Activated CD4-positive, alpha-beta T cell treated with anti-CD3 and anti-CD28 coated beads for 24 hours (primary cell): ENCODE results near the gene PIP5KL1.
A peak's percentile ranks its signal among the peaks of the same experiment; 100 is the strongest.

Experiments
- DNase-seq, 2 donors: peaks; one replicate each; pipeline ENCODE4 v3.0.0-alpha.2; 2020; ENCODE audit warnings: low read depth in 2 of 2

PIP5KL1 gene

DNA sequence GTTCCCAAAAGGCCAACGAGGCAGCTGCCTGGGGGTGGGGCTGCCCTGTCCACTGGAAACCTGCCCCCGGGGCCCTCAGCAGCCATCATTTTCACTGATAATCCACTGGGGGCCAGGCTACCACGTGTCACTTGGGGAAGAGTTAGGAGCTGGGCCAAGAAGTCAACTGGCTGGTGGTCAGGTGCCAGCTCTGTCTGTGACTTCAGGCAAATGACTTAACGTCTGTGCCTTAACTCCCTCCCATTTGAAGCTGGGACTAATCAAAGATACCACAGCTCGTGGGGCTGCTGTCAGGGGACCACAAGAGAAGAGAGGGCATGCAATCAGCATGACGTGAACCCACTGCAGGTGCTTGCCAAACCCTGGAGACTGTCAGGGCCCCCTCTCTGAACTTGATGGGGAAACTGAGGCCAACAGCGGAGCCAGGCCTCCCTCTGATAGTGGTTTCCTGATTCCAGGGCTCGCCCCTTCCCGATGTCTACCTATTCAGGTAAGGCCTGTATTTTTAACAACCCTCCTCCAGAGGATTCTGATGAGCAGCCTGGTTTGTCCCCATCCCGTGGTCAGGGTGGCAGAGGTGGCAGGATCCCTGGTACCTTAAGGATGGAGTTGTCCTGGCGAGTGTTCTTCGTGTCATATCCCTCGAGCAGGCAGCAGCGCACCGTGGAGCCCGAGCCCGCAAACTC, 19.4 kb upstream of the PIP5KL1 start:
- no peak for DNase-seq

GRCh38 chr9:127947841-127948710, 17.5 kb upstream of the PIP5KL1 start:
- DNase-seq, result no peak

GRCh38 chr9:127946728-127947127, 16.2 kb upstream of the PIP5KL1 start:
- DNase-seq, result no peak

DNA sequence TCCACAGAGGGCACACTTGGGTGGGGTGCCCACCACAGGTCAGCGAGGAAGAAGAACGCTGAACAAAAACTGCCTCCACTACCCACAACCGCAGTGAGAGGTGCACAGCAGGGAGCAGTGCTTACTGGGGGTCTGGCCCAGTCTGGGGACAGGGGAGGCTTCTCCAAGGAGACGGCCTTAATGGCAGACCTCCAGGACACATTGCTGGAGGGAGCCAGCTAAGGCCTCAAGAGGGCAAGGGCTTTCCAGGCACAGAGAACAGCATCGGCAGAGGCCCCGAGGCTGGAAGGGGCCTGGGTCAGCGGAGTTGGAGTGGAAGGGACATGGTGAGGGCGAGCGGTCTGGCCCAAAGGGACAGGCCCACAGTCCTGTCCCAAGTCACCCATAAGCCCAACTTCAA, 15.4 kb upstream of the PIP5KL1 start:
- no peak for DNase-seq

- DNase-seq, result no peak
Observed at GRCh38 chr9:127945338-127945737, 14.8 kb upstream of the PIP5KL1 start.

GRCh38 chr9:127944586-127945218, 14.1 kb upstream of the PIP5KL1 start:
- no peak for DNase-seq

DNA sequence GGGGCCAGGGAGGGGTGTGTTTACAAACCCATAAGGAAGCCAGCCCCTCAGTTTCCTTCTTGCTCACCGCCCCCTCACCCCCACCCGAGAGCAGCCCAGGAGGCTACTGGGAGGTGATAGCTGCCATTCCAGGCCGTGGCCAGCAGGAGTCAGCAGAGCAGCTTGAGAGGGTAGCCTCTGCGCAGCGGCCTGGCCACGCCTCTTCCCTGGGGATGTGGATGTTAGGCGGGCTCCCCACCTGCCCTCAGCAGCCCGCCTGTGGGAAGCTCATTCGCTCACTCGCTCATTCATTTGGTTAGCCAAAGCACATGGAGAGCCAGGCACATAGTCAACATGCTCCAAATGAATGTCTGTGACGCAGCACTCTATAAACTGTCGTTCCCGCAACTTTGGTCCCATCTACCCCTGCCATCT, 13.2 kb upstream of the PIP5KL1 start:
- DNase-seq, result peak; percentile 78 to 83

- DNase-seq, result no peak
Observed at GRCh38 chr9:127943011-127943662, 12.6 kb upstream of the PIP5KL1 start.

DNA sequence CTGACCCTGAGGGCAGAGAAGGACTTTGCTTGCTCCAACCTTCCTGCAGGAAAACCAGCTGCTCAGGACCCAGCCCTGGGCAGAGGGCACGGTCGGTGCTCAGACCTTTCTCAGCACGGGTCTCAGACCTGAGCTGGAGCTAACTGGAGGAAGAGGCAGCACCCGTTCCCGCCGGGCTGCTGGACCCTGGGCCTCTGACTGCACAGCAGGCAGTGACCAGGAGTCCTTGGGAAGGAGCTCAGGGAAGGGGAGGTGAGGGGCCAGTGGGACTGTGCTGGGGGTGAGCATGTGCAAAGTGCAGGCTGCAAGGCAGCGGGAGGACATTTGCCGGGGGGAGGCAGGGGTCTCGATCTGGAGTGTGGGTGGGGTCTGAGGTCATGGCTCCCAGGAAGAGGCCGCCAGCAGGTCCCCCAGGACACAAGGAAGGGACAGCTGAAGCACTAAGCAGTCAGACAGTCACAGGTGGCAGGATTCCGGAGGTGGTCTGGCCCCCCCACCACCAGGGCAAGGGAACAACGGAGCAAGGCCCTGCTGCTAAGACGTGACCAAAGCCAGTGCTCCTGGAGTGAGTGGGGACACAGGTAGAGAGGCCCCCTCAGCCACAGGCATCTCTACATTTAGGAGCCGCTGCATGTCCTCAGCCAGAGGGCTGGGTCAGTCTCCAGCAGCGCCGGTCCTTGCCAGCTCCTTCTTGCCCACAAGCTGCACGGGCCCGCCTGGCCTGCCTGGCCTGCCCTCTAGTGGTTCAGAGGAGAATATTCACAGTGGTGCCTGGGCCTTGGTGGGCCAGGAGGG, 11.8 kb upstream of the PIP5KL1 start:
- DNase-seq, result peak in 1 of 2 donors; percentile 39

- no peak for DNase-seq
Observed at GRCh38 chr9:127941961-127942215, 11.3 kb upstream of the PIP5KL1 start.

DNA sequence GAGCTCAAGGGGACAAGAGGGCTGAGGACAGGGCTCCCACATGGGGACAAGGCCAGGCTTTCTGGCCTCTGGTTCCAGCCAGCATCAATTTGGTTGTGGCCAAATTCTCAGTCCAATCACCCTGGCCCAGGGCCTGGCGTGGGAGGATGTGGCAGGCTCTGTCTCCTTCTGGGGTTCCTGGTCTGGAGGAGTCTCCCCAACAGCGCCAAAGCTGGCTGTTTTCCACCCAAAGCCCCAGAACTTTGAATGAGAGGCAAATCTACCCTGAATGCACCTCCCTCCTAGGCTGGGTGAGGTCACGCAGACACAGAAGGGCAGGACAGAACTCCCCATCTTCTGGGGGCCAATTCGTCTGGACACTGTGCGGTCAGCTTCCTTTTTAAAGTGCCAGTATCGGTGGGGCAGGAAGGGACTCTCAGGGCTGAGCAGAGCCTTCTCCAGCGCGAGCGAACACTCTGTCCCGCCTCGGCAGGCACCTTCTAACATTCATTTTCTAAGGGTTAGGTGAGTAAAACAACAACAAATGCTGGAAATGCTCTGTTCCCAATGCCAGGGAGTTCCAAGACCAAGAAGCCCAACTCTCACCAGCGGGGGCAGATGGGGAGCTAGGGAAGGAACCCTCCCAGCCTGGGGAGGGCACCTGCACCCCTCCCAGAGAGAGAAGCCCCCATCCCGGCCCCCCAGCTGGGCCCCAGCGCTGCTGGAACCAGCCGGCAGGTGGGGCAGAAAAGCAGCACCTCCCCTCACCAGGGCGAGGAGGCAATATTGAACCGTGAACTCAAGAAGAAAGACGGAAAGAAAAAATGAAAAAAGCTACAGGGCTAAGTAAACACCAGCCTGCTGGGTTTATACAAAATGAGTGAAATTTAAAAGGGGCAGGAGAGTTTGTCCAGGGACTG, 10.7 kb upstream of the PIP5KL1 start:
- no peak for DNase-seq

GRCh38 chr9:127940593-127940992, 10.0 kb upstream of the PIP5KL1 start:
- DNase-seq, result no peak

DNA sequence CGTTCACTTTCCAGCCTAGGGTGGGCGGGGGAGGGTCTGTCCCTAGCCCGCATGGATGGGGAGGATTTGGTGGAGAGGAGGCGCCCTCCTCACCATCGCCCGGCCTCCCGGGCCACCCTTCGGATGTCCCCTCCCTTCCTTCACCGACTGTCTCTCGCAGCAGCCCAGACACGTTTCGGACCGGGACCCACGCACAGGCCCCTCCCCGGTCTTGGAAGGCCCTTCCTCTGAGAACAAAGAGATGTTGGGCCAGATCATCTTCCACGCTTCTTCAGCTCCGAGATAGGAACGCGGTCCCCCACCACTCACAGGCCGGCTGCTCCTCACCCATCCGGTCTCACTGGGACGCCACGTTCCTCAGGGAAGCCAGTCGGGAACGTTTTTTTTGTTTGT, 7.7 kb upstream of the PIP5KL1 start:
- DNase-seq, result no peak

GRCh38 chr9:127937388-127938297, 7.1 kb upstream of the PIP5KL1 start, which contains the start of gene DPM2:
Gene DPM2 (minus strand): TSS chr9:127937854. CDS start chr9:127937820, 34 bp downstream.
- DNase-seq, result peak; percentile 71 to 77

DNA sequence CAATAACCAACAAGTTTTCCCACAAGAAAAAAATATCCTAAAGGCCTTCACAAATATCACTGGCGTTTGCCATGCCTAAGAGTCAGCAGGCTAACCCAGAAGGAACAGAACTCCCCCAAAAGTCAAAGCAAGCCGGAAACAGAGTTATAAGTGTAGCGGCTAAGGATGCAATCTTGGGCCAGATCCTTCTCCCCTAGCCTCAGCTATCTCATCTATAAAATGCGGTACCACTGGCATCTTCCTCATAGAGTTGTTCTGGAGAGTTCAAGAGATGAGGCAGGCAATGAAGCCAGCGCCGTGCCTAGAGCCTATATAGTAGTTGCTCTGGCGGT, 6.4 kb upstream of the PIP5KL1 start:
- no peak for DNase-seq

DNA sequence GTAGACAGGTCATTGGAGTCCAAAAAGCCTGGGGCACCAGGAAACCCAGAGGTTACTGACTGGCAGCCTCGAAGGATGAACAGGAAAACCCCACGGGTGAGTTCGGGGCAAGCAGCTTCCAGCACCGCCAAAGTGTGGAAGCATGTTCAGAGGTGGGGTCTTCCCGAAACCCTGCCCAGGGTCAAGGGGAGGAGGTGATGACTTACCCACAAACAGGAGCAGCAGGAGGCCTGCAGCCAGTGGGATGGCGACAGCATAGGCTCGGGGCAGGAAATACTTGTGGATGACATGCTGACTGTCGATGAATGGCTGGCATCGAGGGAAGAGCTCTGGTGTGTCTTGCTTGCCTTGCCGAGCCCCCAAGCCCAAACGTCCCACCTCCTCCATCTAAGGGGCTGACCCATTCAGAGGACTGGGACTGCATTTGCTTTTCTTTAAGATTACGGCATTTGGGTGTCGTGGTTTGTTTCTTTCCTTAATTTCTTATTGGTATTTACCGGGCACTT, 5.8 kb upstream of the PIP5KL1 start:
- no peak for DNase-seq

- no peak for DNase-seq
Observed at GRCh38 chr9:127935765-127936221, 5.2 kb upstream of the PIP5KL1 start.

DNA sequence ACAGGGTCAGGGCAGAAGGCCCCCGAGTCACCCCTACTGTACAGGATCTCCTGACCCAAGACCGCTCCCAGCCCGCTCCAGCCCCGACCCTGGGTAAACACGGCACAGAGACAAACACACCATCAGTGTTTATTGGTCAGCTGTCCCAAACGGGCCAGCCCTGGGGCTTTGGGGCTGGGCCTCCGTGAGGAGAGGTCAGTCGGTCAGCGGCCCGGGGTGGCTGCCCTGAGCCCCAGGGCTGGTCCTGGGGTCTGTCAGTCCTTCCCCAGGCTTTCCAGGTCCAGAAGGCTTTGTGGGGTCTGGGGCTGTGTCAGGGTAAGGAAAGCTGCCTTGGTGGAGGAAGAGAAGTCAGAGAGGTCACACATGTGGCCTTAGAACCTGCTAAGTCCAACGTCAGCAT, 4.4 kb upstream of the PIP5KL1 start:
- no peak for DNase-seq

DNA sequence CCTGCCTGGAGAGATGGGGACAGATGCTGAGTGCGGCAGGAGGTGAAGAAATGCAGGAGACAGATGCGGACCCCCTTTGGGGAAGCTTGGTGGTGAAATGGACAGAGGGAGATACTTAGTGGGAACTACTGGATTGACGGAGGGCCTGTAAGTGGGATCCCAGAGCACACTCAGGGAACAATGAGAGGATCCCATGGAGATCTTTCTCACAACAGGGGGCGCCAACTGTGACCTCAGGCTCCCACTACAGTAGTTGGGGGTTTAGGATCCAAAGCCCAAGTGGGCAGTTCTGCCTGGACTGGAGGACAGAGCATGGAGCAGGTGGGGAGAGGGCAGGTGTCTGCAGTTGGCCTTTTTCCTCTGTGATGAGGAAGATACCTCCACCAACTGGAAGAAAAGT, 3.7 kb upstream of the PIP5KL1 start:
- DNase-seq, result no peak
